Mucosa of rectum (tissue), 2 donors: ENCODE data around the gene BCAR3.
A peak's percentile ranks its signal among the peaks of the same experiment; 100 is the strongest.

Experiments
- H3K27ac ChIP-seq, 2 donors: one replicate each; pipeline ENCODE4 v1.7.0; 2013; ENCODE audit warnings: inconsistent platforms in 2 of 2, low read depth in 2 of 2, low read length in 2 of 2
- H3K27me3 ChIP-seq, 2 donors: one replicate each; pipeline ENCODE4 v1.7.0; 2013; ENCODE audit warnings: low read length in 2 of 2; ENCODE audit not compliant: control insufficient read depth in 2 of 2, insufficient read depth in 2 of 2
- H3K36me3 ChIP-seq, 2 donors: one replicate each; pipeline ENCODE4 v1.7.0; 2013; ENCODE audit warnings: low read length in 2 of 2; ENCODE audit not compliant: control insufficient read depth in 2 of 2, insufficient read depth in 2 of 2
- H3K4me1 ChIP-seq, 2 donors: one replicate each; pipeline ENCODE4 v1.7.0; 2013; ENCODE audit warnings: low read length in 2 of 2, mild to moderate bottlenecking in 1 of 2; ENCODE audit not compliant: control insufficient read depth in 2 of 2, insufficient read depth in 2 of 2
- H3K4me3 ChIP-seq, 2 donors: one replicate each; pipeline ENCODE4 v1.7.0; 2013; ENCODE audit warnings: low read length in 2 of 2
- H3K9ac ChIP-seq, 2 donors: one replicate each; pipeline ENCODE4 v1.7.0; 2013; ENCODE audit warnings: low read length in 2 of 2, low read depth in 1 of 2, mild to moderate bottlenecking in 1 of 2
- H3K9me3 ChIP-seq, 2 donors: one replicate each; pipeline ENCODE4 v1.7.0; 2013; ENCODE audit warnings: low read length in 2 of 2; ENCODE audit not compliant: control insufficient read depth in 2 of 2
- donor health status: healthy.
- donor health status: Normal muscosa, but diverticular disease.

Gene BCAR3

DNA sequence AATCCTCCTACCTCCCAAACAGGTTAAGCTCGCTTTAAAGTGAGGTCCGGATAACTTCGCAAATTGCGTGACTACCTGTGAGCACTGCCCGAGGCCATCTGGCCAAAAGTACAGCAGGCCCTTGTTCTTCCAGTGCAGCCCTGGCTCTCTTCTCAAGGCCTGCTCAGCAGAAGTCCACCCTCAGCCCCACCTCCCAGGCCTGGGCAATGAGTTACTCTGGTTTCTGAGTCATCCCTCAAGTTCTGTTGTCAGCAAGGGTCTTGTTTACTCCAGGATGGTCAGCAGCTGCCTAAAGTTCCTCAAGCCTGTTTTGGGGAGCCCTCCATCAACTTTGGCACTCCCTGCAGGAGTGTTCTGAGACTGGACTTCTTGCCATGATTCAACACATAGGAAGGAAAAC lies 101.7 kb downstream of the BCAR3 start:
- peak overlapping the region; percentile 82 to 83 for H3K27ac ChIP-seq
- H3K4me1 ChIP-seq, result peaks cover 33 to 53% of the 10 kb centered on the region in 2 donors
- no peaks in the 10 kb centered on the region for H3K27me3 ChIP-seq
- H3K9ac ChIP-seq, result peak overlapping the region; percentile 49 to 64
- H3K9me3 ChIP-seq, result no peaks in the 10 kb centered on the region
- peaks cover 27 to 37% of the 10 kb centered on the region in 2 donors for H3K36me3 ChIP-seq
- peak overlapping the region; percentile 2 to 55 for H3K4me3 ChIP-seq

DNA sequence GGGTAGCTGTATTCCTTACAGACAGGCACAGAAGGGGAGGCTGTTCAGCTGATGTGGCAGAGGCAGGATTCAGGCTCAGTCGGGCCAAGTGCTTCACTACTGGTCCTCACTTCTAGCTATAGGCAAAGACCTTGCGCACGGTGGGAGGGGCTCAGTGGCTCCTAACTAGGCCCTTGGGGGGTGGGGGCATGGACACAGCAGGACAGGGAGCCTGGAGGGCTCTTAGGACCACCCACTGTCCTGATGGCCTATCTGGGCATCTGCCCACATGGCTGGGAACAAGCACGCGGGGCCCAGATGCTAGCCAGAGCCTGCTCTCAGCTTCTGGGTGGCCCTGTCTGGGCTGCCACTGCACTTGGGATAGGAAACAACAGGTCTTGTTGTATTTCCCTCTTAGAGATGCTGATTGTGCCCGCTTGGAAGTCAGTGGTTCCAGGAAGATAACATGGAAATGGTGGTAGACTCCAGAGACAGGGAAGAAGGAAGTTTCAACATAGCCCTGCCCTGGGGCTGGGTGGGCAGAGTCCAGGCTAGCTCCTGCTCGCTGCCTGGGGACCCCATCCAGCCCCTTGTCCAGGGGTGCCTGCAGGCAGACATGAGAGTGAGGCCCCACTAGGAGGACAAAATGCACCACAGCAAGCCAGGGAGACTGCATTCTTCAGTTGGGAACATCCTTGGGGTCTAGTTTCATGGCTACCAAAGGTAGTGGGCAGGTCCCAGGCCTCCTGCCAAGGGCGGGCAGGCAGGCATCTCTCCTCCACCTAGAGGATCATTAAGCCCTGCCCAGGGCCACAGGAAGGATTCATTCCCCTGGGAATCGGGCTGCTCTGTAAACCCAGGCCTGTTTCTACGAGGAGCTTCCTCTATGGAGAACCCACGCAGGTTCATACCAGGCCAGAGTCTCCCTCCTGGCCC lies 102.5 kb downstream of the BCAR3 start:
- no peaks in the 10 kb centered on the region for H3K9me3 ChIP-seq
- peak overlapping the region; percentile 49 to 64 for H3K9ac ChIP-seq
- H3K27me3 ChIP-seq, result no peaks in the 10 kb centered on the region
- peak overlapping the region; percentile 2 to 55 for H3K4me3 ChIP-seq
- H3K36me3 ChIP-seq, result peaks cover 32 to 44% of the 10 kb centered on the region in 2 donors
- H3K4me1 ChIP-seq, result peaks cover 33 to 49% of the 10 kb centered on the region in 2 donors
- peak overlapping the region; percentile 82 to 83 for H3K27ac ChIP-seq

DNA sequence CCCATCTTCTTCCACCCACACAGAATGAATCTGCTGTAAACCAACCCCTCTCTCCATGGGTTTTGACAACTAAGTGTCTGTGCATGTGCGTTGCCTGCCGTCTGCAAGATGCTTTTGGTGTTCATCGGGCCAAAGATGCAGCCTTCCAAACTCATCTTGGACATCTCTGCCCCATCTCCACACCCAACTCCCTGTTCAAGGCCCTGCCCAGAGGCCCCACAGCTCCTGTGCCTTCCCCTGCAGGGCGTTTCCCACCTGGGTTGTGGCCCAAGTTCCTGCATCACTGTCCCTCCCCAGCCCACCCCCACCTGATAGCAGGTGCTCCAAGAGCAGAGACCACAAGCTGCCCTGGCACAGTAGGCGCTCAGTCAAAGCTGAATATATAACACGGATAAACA lies 103.2 kb downstream of the BCAR3 start:
- H3K27me3 ChIP-seq, result no peaks in the 10 kb centered on the region
- H3K9ac ChIP-seq, result no peak overlapping the region
- H3K9me3 ChIP-seq, result no peaks in the 10 kb centered on the region
- peak overlapping the region in 1 of 2 donors; percentile 9 for H3K27ac ChIP-seq
- H3K36me3 ChIP-seq, result peaks cover 32 to 47% of the 10 kb centered on the region in 2 donors
- peaks cover 31 to 42% of the 10 kb centered on the region in 2 donors for H3K4me1 ChIP-seq
- no peak overlapping the region for H3K4me3 ChIP-seq

DNA sequence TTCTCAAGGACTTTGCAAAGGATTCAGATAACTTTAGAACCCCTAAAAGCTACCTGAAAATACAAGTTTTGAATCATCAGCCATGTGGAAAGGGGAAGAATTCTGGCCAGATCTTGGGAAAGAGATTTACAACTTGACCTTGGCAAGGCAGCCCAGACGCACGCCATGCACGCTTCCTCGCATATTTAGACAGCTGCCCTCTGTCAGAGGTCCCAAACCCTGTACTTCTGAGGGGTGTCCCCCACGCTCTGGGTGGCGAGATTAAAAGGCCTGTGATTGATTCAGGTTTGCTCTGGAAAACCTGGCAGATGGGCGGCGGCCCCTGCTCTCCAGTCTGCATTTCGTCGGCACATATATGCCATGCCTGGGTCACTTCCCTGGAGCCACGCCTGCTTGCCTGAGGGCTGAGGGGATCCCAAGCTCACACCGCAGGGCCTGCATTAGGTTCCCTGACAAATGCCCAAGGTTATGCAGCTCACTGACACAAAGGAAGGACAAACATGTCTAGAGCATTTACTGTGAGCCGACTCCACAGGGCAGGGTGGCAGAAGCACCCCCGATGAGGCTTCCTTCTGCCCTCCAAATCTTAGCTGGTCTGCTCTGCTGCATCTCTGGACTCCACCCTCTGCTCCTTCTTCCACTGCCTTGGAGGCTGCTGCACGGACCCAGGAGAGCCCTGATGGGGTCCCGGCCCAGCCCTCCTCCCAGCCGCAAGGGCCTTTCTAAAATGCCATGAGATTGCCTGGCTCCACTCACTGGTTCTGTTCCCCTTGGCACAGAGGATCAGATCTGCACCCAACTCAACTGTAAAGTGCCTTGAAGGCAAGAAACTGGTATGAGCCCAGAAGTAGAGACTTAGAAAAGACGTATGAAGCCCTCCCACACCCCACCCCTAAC lies 103.9 kb downstream of the BCAR3 start:
- Histone ChIP-seq H3K36me3 (peaks cover 34 to 49% of the 10 kb centered on the region in 2 donors), H3K9ac (no peak overlapping the region), H3K4me3 (no peak overlapping the region), H3K27me3 (no peaks in the 10 kb centered on the region), H3K9me3 (no peaks in the 10 kb centered on the region), H3K4me1 (peaks cover 29 to 40% of the 10 kb centered on the region in 2 donors), H3K27ac (peak overlapping the region in 1 of 2 donors; percentile 9)

DNA sequence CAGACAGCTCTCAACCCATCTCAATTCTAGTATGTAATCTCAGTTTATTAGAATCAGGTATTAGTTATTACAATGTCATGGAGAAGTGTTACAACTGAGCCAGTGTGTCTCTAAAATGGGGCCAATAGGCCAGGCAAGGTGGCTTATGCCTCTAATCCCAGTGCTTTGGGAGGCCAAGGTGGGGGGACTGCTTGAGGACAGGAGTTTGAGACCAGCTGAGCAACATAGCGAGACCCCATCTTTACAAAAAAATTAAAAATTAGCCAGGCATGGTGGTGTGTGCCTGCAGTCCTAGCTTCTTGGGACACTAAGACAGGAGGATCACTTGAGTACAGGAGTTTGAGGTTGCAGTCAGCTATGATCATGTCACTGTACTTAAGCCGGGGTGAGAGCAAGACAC lies 104.9 kb downstream of the BCAR3 start:
- Histone ChIP-seq H3K27ac (no peak overlapping the region), H3K9ac (no peak overlapping the region), H3K9me3 (no peaks in the 10 kb centered on the region), H3K36me3 (peaks cover 39 to 52% of the 10 kb centered on the region in 2 donors), H3K4me3 (no peak overlapping the region), H3K27me3 (no peaks in the 10 kb centered on the region), H3K4me1 (peaks cover 25 to 33% of the 10 kb centered on the region in 2 donors)

DNA sequence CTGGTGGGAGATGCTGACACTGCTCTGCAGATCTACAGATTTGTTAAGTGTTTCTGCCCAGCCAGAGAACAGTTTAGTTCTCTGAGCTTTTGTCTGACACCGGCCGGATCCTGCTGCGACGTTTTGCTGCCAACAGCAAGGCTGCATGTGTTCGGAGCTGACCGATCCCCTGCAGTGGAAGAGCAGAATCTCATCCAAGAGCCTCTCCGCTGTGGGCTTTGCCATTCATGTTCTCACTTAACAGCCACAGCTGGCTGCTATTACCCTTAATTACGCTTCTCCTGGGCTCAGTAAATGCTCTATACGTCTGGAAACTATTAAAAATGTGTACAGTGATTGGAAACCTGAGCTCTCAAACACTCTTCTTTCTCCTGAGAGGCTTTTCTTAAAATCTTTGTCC lies 105.3 kb downstream of the BCAR3 start:
- Histone ChIP-seq H3K9ac (no peak overlapping the region), H3K4me1 (peaks cover 25 to 33% of the 10 kb centered on the region in 2 donors), H3K9me3 (no peaks in the 10 kb centered on the region), H3K36me3 (peaks cover 43 to 55% of the 10 kb centered on the region in 2 donors), H3K4me3 (no peak overlapping the region), H3K27me3 (no peaks in the 10 kb centered on the region), H3K27ac (no peak overlapping the region)

DNA sequence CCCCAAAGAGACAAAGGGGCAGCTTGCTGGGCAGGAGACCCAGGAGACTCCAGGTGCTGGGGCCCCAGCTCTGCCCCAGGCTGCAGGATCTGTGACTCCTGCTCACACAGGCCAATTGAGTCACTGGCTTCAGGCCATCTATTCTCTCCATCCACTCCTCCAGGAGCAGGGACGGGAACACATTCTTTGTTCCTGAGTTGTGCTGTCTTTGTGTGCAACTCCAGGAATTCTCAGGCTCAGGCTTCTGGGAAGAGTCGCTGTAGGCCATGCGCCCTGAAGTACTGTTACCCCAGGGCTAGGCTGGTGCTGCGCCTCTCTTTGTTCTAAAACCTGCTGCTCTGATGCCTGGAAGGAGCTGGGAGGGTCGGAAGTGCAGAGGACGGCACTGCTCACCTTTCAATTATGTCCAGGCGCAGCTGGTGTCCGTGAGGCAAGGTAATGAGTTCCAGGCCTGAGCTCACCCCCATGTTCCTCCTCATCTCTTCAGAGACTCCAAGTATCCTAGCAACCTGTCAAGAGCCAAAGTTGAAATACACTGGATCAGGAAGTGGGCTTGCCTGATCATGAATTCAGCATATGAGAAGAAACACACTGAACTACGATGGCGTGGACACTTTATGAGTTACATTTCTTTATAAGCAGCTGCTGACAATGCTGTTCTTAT lies 105.9 kb downstream of the BCAR3 start:
- Histone ChIP-seq H3K4me1 (peaks cover 25 to 31% of the 10 kb centered on the region in 2 donors), H3K9ac (no peak overlapping the region)

DNA sequence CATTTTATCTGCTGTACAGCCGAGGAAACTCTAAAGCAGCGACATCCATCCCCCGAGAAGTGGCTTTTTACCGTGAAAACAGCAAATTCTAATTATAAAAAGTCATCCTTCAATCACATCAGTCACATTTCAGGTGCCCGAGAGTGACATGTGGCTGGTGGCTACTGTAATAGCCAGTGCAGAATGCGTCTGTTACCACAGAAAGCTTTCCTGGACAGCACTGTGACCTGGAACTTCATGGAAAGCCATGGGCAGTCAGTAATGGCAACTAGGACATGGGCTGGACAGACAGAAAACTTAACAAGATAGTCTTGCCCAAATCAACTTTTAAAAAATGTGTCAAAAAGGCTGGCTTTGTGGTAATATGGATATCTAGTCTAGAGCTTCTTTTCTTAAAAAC lies 106.6 kb downstream of the BCAR3 start:
- Histone ChIP-seq H3K27ac (no peak overlapping the region), H3K9me3 (no peaks in the 10 kb centered on the region), H3K36me3 (peaks cover 54 to 65% of the 10 kb centered on the region in 2 donors), H3K27me3 (no peaks in the 10 kb centered on the region), H3K4me1 (peaks cover 21 to 25% of the 10 kb centered on the region in 2 donors), H3K9ac (no peak overlapping the region), H3K4me3 (no peak overlapping the region)

More for the DNA sequence above, 105.9 kb downstream of the BCAR3 start:
- Histone ChIP-seq H3K27ac (no peak overlapping the region), H3K4me3 (no peak overlapping the region), H3K9me3 (no peaks in the 10 kb centered on the region), H3K36me3 (peaks cover 46 to 58% of the 10 kb centered on the region in 2 donors), H3K27me3 (no peaks in the 10 kb centered on the region)

DNA sequence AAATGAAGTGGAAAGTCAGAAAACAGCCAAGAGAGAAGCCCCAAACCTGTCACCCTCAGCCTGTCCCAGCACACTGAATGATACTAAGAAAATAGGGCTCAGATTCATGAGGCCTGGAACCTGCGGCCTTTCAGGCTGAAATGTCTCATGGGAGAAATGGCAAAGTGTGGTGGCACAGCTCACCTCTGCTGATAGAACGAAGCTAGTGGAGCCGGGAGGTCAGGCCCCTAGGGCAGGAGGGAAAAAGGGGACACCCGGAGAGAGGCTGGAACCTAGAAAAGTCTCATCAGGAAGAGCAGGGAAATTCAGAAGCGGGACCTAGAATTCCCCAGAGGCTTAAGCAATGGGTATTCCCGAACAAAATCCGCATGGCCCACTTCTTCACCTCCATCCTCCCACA lies 107.1 kb downstream of the BCAR3 start:
- Histone ChIP-seq H3K36me3 (peaks cover 57 to 65% of the 10 kb centered on the region in 2 donors), H3K27ac (no peak overlapping the region), H3K9ac (peak overlapping the region in 1 of 2 donors; percentile 2), H3K4me3 (no peak overlapping the region), H3K9me3 (no peaks in the 10 kb centered on the region), H3K4me1 (peaks cover 16 to 20% of the 10 kb centered on the region in 2 donors), H3K27me3 (no peaks in the 10 kb centered on the region)
